ENCODE measurements around the gene PCDHA5. TPM values are rescaled to one million over a fixed set of nuclear protein-coding genes. Genes with fewer than 3 reads are reported as not detected.
"Not testable (repeated sequence)": the region's sequence is repeated elsewhere in the genome, so short reads cannot be mapped to it uniquely, and the experiment has no call there.

The PCDHA5 gene
- polyA plus RNA-seq, result under 1 TPM; 0.06 to 0.13 (median 0.11) TPM

- 24 to 26% (median 26%) methylated on average over 39 of the region's 39 CpGs for WGBS, 3 donors
- no peak within 1 kb of the TSS for H3K27ac ChIP-seq (ENCODE audit: low read depth, low read length)
These were observed at the start of gene PCDHA5 for GRCh38 chr5:140821375-140822280. PCDHA5 (plus strand) TSS chr5:140821613.

- WGBS, 3 donors, result 79 to 88% (median 86%) methylated on average over 1 of the region's 1 CpG
- H3K27ac ChIP-seq (ENCODE audit: low read depth, low read length), result no peak overlapping the region
These were observed 40.9 kb upstream of the PCDHA5 start for GRCh38 chr5:140780512-140780911.

GRCh38 chr5:140785905-140786686 is 35.3 kb upstream of the PCDHA5 start, which contains the start of gene PCDHA1:
PCDHA1 (plus strand) TSS chr5:140786140.
- WGBS, 3 donors, result 15 to 20% (median 17%) methylated on average over 29 of the region's 29 CpGs
- H3K27ac ChIP-seq (ENCODE audit: low read depth, low read length), result no peak within 1 kb of the TSS

- H3K27ac ChIP-seq (ENCODE audit: low read depth, low read length), result not testable (repeated sequence)
- WGBS, 3 donors, result 29 to 37% (median 35%) methylated on average over 44 of the region's 44 CpGs
These were observed 34.0 kb upstream of the PCDHA5 start for GRCh38 chr5:140787422-140787821.

GRCh38 chr5:140787849-140788504 is 33.4 kb upstream of the PCDHA5 start:
- not testable (repeated sequence) for H3K27ac ChIP-seq (ENCODE audit: low read depth, low read length)
- 31 to 36% (median 34%) methylated on average over 67 to 70 of the region's 70 CpGs for WGBS, 3 donors

- WGBS, 3 donors, result 20 to 45% (median 21%) methylated on average over 2 of the region's 2 CpGs
- H3K27ac ChIP-seq (ENCODE audit: low read depth, low read length), result no peak overlapping the region
These were observed 30.3 kb upstream of the PCDHA5 start for GRCh38 chr5:140791089-140791488.

- 17 to 22% (median 22%) methylated on average over 27 of the region's 27 CpGs for WGBS, 3 donors
- H3K27ac ChIP-seq (ENCODE audit: low read depth, low read length), result no peak within 1 kb of the TSS
These were observed 26.7 kb upstream of the PCDHA5 start, which contains the start of gene PCDHA2 for GRCh38 chr5:140794595-140795258. PCDHA2 (plus strand) TSS chr5:140794852.

GRCh38 chr5:140795259-140795641 is 26.2 kb upstream of the PCDHA5 start:
- no peak overlapping the region for H3K27ac ChIP-seq (ENCODE audit: low read depth, low read length)
- WGBS, 3 donors, result 16 to 19% (median 18%) methylated on average over 15 of the region's 15 CpGs

- 47 to 51% (median 51%) methylated on average over 66 to 72 of the region's 72 CpGs for WGBS, 3 donors
These were observed 25.2 kb upstream of the PCDHA5 start for GRCh38 chr5:140796072-140796717.

GRCh38 chr5:140796718-140797095 is 24.7 kb upstream of the PCDHA5 start:
- 49 to 55% (median 54%) methylated on average over 36 to 39 of the region's 39 CpGs for WGBS, 3 donors

More at GRCh38 chr5:140796072-140796717, 25.2 kb upstream of the PCDHA5 start:
- H3K27ac ChIP-seq (ENCODE audit: low read depth, low read length), result not testable (repeated sequence)

GRCh38 chr5:140800816-140801493 is 20.5 kb upstream of the PCDHA5 start, which contains the start of gene PCDHA3:
PCDHA3 (plus strand) TSS chr5:140801057.
- H3K27ac ChIP-seq (ENCODE audit: low read depth, low read length), result no peak within 1 kb of the TSS
- 14 to 17% (median 14%) methylated on average over 29 of the region's 29 CpGs for WGBS, 3 donors

More at GRCh38 chr5:140796718-140797095, 24.7 kb upstream of the PCDHA5 start:
- H3K27ac ChIP-seq (ENCODE audit: low read depth, low read length), result no peak overlapping the region

GRCh38 chr5:140801494-140801841 is 19.9 kb upstream of the PCDHA5 start:
- 10 to 13% (median 11%) methylated on average over 16 of the region's 16 CpGs for WGBS, 3 donors
- H3K27ac ChIP-seq (ENCODE audit: low read depth, low read length), result no peak overlapping the region

- not testable (repeated sequence) for H3K27ac ChIP-seq (ENCODE audit: low read depth, low read length)
- WGBS, 3 donors, result 42 to 45% (median 44%) methylated on average over 45 of the region's 45 CpGs
These were observed 19.0 kb upstream of the PCDHA5 start for GRCh38 chr5:140802381-140802780.

GRCh38 chr5:140802781-140803271 is 18.6 kb upstream of the PCDHA5 start:
- no peak overlapping the region for H3K27ac ChIP-seq (ENCODE audit: low read depth, low read length)
- WGBS, 3 donors, result 36 to 43% (median 39%) methylated on average over 49 to 53 of the region's 53 CpGs

GRCh38 chr5:140806834-140807775 is 14.3 kb upstream of the PCDHA5 start, which contains the start of gene PCDHA4:
PCDHA4 (plus strand) TSS chr5:140807068.
- WGBS, 3 donors, result 12 to 19% (median 16%) methylated on average over 33 to 37 of the region's 47 CpGs
- no peak within 1 kb of the TSS for H3K27ac ChIP-seq (ENCODE audit: low read depth, low read length)
